GM12878 (cell line): ENCODE data around the gene TPRA1. TPM values are rescaled to one million over a fixed set of nuclear protein-coding genes. Genes with fewer than 3 reads are reported as not detected.

Experiments used
- ATAC-seq: fragments of 200-7000 bp; cut with Tn5 transposase; 3 replicates; pipeline ENCODE4 v1.9.1; 2020; ENCODE audit warnings: mild to moderate bottlenecking, moderate library complexity
- BruUV-seq: library from RNA; stranded (reverse); fragments of 400-500 nt; replicated peaks from 2 replicates; lab custom pipeline; 2021; lab: Mats Ljungman, UMichigan
- CTCF ChIA-PET: fragments of 300-600 bp; sonication (Branson Sonifier 250); formaldehyde crosslinking; extraction: SDS; loops from one replicate; lab custom pipeline; 2021; ENCODE audit warnings: inconsistent platforms; lab: Yijun Ruan, JAX
- POLR2A ChIA-PET: fragments of 350-600 bp; formaldehyde crosslinking; extraction: SDS; loops from one replicate; lab custom pipeline; 2021; ENCODE audit warnings: inconsistent platforms; lab: Charles Lee
- RAD21 ChIA-PET: fragments of 300-600 bp; sonication (Branson Sonifier 250); formaldehyde crosslinking; loops from one replicate; lab custom pipeline; 2023; ENCODE audit warnings: antibody characterized with exemption; ENCODE audit not compliant: unreplicated experiment; lab: Charles Lee
- SMC1A ChIA-PET: fragments of 300-600 bp; sonication (Branson Sonifier 250); formaldehyde crosslinking; loops from one replicate; lab custom pipeline; 2023; ENCODE audit not compliant: unreplicated experiment, uncharacterized antibody; lab: Charles Lee
- DNase-seq: peaks from one replicate; pipeline ENCODE4 v3.0.0-alpha.2; 2011; ENCODE audit warnings: low read depth, low spot score
- FAIRE-seq: peaks from 3 replicates; lab custom pipeline; 2011; peaks lifted over from hg19 to GRCh38; lab: Jason Lieb, UNC
- H2AFZ ChIP-seq: 2 replicates; pipeline ENCODE4 v1.6.0; 2011; ENCODE audit warnings: low read depth, low read length, control low read depth; ENCODE audit not compliant: control insufficient read depth
- H3K27ac ChIP-seq: 2 replicates; pipeline ENCODE4 v1.5.1; 2011; ENCODE audit warnings: control low read depth; ENCODE audit not compliant: control insufficient read depth, insufficient read depth
- H3K27me3 ChIP-seq, 2 experiments: replicated peaks in 1 of 2; 2 replicates each; pipeline versions ENCODE4 v1.6.0 to v1.6.1; 2011; ENCODE audit warnings: low read length in 1 of 2; ENCODE audit not compliant: control insufficient read depth in 2 of 2, insufficient read depth in 2 of 2
- H3K36me3 ChIP-seq, 2 experiments: 2 replicates each; pipeline ENCODE4 v1.5.1; 2011; ENCODE audit warnings: low read length in 1 of 2; ENCODE audit not compliant: control insufficient read depth in 2 of 2, insufficient read depth in 2 of 2
- H3K4me1 ChIP-seq: 2 replicates; pipeline ENCODE4 v1.6.1; 2011; ENCODE audit warnings: mild to moderate bottlenecking, low read length, moderate library complexity, mixed read lengths; ENCODE audit not compliant: control insufficient read depth, insufficient read depth
- H3K4me2 ChIP-seq: 2 replicates; pipeline ENCODE4 v1.6.0; 2011; ENCODE audit warnings: control low read depth; ENCODE audit not compliant: control insufficient read depth, insufficient read depth
- H3K4me3 ChIP-seq: fragments of 200-600 bp; sonication (generic); 2 replicates; pipeline ENCODE4 v1.5.1; 2016
- H3K79me2 ChIP-seq: 2 replicates; pipeline ENCODE4 v1.6.0; 2011; ENCODE audit warnings: low read length; ENCODE audit not compliant: control insufficient read depth, insufficient read depth
- H3K9ac ChIP-seq: 2 replicates; pipeline ENCODE4 v1.8.0; 2011; ENCODE audit warnings: low read length, control low read depth, mixed read lengths; ENCODE audit not compliant: control insufficient read depth, insufficient read depth
- H3K9me3 ChIP-seq: replicated peaks from 3 replicates; pipeline ENCODE4 v1.5.1; 2011; ENCODE audit warnings: mild to moderate bottlenecking, low read length; ENCODE audit not compliant: control insufficient read depth, insufficient read depth
- H4K20me1 ChIP-seq: 2 replicates; pipeline ENCODE4 v1.6.0; 2011; ENCODE audit not compliant: control insufficient read depth, insufficient read depth
- FOXK2 ChIP-seq: fragments of 450-650 bp; IDR thresholded peaks from 2 replicates; pipeline ENCODE4 v1.6.1; 2017; ENCODE audit warnings: mild to moderate bottlenecking, moderate library complexity
- IKZF1 ChIP-seq: fragments of 450-650 bp; conservative IDR thresholded peaks from 2 replicates; pipeline ENCODE4 v1.6.1; 2017; ENCODE audit warnings: antibody characterized with exemption, mild to moderate bottlenecking
- JUND ChIP-seq: IDR thresholded peaks from 2 replicates; pipeline ENCODE4 v1.6.1; 2012; ENCODE audit warnings: low read depth, mild to moderate bottlenecking, low read length, improper control_type of control experiment, moderate library complexity
- RELA ChIP-seq: fragments of 450-650 bp; IDR thresholded peaks from 2 replicates; pipeline ENCODE4 v1.8.0; 2014; ENCODE audit warnings: borderline replicate concordance; ENCODE audit not compliant: partially characterized antibody
- SUPT20H ChIP-seq: IDR thresholded peaks from 2 replicates; pipeline ENCODE4 v1.6.1; 2011; ENCODE audit warnings: low read depth, mild to moderate bottlenecking, low read length, moderate library complexity, borderline replicate concordance; ENCODE audit not compliant: control insufficient read depth
- WRNIP1 ChIP-seq: IDR thresholded peaks from 2 replicates; pipeline ENCODE4 v1.6.1; 2011; ENCODE audit warnings: low read depth, low read length, improper control_type of control experiment, borderline replicate concordance
- WGBS: methylation state at CpG from one replicate; pipeline ENCODE4 v1.1.6; 2016; ENCODE audit warnings: low lambda C conversion rate; ENCODE audit not compliant: insufficient replicate concordance, insufficient coverage; ENCODE audit errors: missing lambda C conversion rate; 5-methylcytosine and 5-hydroxymethylcytosine counted together
- in situ Hi-C: fragments of 300-500 bp; cut with MboI; formaldehyde crosslinking; loops from 9 replicates; pipeline ENCODE4 v1.14.3; 2018; ENCODE audit warnings: mixed read lengths
- intact Hi-C: fragments of 100-400 bp; cut with micrococcal nuclease; formaldehyde crosslinking; loops from one replicate; pipeline ENCODE4 v1.14.2; 2022; ENCODE audit not compliant: unreplicated experiment
- polyA plus RNA-seq, 11 experiments: library from polyadenylated mRNA; depleted of rRNA in 4 of 11; unstranded in 6 of 11; stranded (reverse) in 5 of 11; fragments of >200 nt; fragmentation: Nextera tagmentation in 4 of 11; fragmentation: Illumina TruSeq in 1 of 11; extraction: Ambion mirVana in 4 of 11; extraction: Trizol in 1 of 11; gene quantifications; 1 replicate in 1 of 11; 2 replicates in 10 of 11; pipeline versions ENCODE4 v1.2.1 to v1.2.3, GENCODE V29; 2011 to 2016; ENCODE audit warnings: inconsistent platforms in 2 of 11, missing spikeins in 2 of 11, low read depth in 1 of 11
- total RNA-seq, 4 experiments: library from RNA; depleted of rRNA in 3 of 4; stranded (reverse); fragments of >200 nt in 3 of 4; fragmentation: Illumina TruSeq in 1 of 4; extraction: Trizol in 1 of 4; gene quantifications; 2 replicates each; pipeline versions ENCODE4 v1.2.1 to v1.2.3, GENCODE V29; 2013 to 2021

The TPRA1 gene
- total and polyA plus RNA-seq, 10 of the 15 experiments (the other 5 are each of a cell fraction or from before 2014, with no cell fraction given): 1.8 to 39.6 (median 26.6) TPM

DNA sequence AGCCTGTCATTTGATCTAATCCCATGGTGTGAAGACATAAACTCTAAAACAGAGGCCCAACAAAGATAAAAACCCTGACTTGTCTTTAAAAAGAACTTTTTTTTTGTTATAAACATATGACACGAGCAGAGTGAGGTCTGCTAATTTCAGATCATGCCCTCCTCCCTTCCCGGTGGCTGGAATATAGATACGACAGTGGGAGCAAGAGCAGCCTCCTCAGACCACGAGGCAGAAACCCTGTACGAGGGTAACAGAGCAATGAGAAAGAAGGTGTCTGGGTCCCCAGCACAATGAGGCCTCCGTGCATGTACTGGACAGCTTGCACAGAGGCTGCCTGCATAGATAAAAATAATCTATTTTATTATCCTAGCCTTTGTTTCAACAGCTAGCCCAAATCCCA is 5.8 kb downstream of the TPRA1 start:
- H3K27me3 ChIP-seq: no peaks in the 10 kb centered on the region
- H3K9ac ChIP-seq: no peak overlapping the region
- H3K79me2 ChIP-seq: peaks cover 47% of the 10 kb centered on the region
- FAIRE-seq: no peak
- H3K27ac ChIP-seq: no peak overlapping the region
- ChIA-PET RAD21 (no interaction called here), CTCF (interaction anchor here (0.6 to 1.5 kb wide), 4 partner anchors 9 to 57 kb away, joined by 3 read pairs; no protein-coding TSS in a partner anchor), POLR2A (interaction anchor here (1.1 kb wide), 1 partner anchor 13 kb away, joined by 4 read pairs; no protein-coding TSS in a partner anchor), SMC1A (interaction anchor here (1.0 kb wide), 1 partner anchor 9 kb away, joined by 3 read pairs; no protein-coding TSS in a partner anchor)
- H3K4me2 ChIP-seq: 0 out of 2 replicates have a peak overlapping the region, but pooled peaks have one; percentile 3
- peaks cover 11% of the 10 kb centered on the region for H3K4me1 ChIP-seq
- no peaks in the 10 kb centered on the region for H3K9me3 ChIP-seq
- intact Hi-C loops: loop anchor here (5.0 kb wide), 1 partner anchor 468 kb away; the partner anchor contains the start of gene SEC61A1
- ATAC-seq: no peak
- no peaks in the 10 kb centered on the region; the same call in 1 of the 2 replicates for H4K20me1 ChIP-seq
- H2AFZ ChIP-seq: no peak overlapping the region
- H3K4me3 ChIP-seq: no peak overlapping the region
- DNase-seq: no peak
- TF ChIP-seq JUND: no peak
- no peak for TF ChIP-seq IKZF1
- no peak for TF ChIP-seq WRNIP1
- no peak for TF ChIP-seq FOXK2
- 81% methylated on average over 6 of the region's 6 CpGs for WGBS
- in situ Hi-C loops: no loop called here
- peaks cover 0 to 1% of the 10 kb centered on the region in 2 experiments; a peak in 3 of 4 replicates for H3K36me3 ChIP-seq
- no TSS peak for BruUV-seq

- H3K79me2 ChIP-seq: peaks cover 10% of the 10 kb centered on the region
- DNase-seq (no peak), FAIRE-seq (no peak), ATAC-seq (no peak)
- no peak overlapping the region for H2AFZ ChIP-seq
- peaks cover 0 to 17% of the 10 kb centered on the region in 2 experiments; a peak in 3 of 4 replicates for H3K36me3 ChIP-seq
- no peak overlapping the region for H3K27ac ChIP-seq
- ChIA-PET CTCF (interaction anchor here (0.7 kb wide), 1 partner anchor 24 kb away, joined by 3 read pairs; no protein-coding TSS in a partner anchor), RAD21 (no interaction called here), POLR2A (no interaction called here), SMC1A (no interaction called here)
- 83% methylated on average over 11 of the region's 11 CpGs for WGBS
- no peak overlapping the region for H3K9ac ChIP-seq
- H3K4me2 ChIP-seq: no peak overlapping the region
- BruUV-seq: no TSS peak
- no peak overlapping the region for H3K4me3 ChIP-seq
- no peaks in the 10 kb centered on the region for H3K27me3 ChIP-seq
- intact Hi-C loops: no loop called here
- in situ Hi-C loops: no loop called here
- no peaks in the 10 kb centered on the region for H3K9me3 ChIP-seq
- TF ChIP-seq SUPT20H: no peak
- no peak for TF ChIP-seq RELA
- TF ChIP-seq IKZF1: no peak
- no peaks in the 10 kb centered on the region; the same call in 1 of the 2 replicates for H4K20me1 ChIP-seq
- H3K4me1 ChIP-seq: no peaks in the 10 kb centered on the region; the same call in 1 of the 2 replicates
Observed at GRCh38 chr3:127580327-127581060, 10.0 kb downstream of the TPRA1 start.
